GM18502 (cell line): ENCODE results near the gene CCDC87.
"Not testable (repeated sequence)": the region's sequence is repeated elsewhere in the genome, so short reads cannot be mapped to it uniquely, and the experiment has no call there.

Experiments used
- ATAC-seq: cut with Tn5 transposase; IDR thresholded peaks from one replicate; pipeline ENCODE4 v1.9.1; 2021; ENCODE audit warnings: mild to moderate bottlenecking; ENCODE audit not compliant: unreplicated experiment, poor library complexity

Gene CCDC87

DNA sequence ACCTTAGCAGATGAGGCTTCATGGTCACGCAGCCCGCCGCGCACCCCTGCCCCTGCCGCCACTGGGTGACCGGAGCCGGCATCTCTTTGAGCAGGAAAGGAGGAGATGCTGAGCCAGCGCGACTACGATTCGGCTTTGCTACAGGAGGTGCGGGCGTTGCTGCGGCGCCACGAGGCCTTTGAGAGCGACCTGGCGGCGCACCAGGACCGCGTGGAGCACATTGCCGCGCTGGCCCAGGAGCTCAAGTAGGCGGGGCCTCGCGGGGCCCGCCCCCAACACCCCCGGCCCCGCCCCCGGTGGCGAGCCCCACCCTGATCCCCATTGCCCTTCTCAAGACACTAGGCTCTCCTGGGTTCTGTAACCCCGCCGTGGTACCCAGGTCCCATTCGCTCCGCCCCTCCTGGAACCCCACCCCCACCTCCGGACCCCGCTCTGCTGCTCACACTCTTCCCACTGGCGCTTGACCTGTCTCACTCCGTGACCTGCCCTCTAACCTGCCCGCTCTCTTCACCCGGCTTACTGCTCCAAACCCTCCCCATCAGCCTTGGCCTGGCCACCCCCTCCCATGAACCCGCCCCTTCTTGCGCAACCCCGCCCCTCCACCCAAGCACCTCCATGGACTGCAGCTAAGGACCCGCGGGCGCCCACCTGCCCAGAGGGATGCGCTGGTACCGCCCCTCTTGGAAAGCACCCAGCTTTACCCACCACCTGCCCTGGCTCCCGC lies 33.6 kb downstream of the CCDC87 start:
- no peak for ATAC-seq

DNA sequence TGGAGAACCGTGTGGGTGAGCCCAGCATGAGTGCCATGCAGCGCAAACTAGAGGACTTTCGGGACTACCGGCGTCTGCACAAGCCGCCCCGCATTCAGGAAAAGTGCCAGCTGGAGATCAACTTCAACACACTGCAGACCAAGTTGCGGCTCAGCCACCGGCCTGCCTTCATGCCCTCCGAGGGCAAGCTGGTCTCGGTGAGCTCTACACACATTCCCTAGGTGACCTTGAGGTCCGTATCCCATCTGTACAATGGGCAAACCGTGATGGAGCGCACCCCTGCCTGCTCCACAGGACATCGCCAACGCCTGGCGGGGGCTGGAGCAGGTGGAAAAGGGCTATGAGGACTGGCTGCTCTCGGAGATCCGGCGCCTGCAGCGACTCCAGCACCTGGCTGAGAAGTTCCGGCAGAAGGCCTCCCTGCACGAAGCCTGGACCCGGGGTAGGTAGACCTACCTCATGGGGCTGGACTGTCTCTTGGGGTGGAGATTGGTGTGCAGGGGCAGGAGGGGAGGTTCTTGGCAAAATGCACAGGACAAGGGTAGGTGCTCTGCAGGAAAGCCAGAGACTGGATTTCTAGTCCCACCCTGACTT lies 35.0 kb downstream of the CCDC87 start:
- ATAC-seq: no peak

DNA sequence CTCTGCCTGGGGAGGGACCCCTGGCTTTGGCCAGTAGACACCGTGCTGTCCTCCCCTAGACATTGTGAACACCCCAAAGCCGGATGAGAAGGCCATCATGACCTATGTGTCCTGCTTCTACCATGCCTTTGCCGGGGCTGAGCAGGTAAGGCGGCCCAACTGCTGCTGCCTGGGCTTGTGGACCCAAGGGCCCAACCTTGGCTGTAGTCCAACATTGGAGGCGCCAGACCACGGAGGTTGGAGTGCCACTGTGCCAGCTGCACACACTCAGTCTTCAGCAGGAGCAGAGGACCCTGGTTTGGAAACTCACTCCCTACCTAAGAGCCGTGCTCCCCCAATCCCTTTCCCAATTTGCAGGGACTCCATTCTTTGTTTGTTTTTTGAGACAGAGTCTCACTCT lies 36.8 kb downstream of the CCDC87 start:
- ATAC-seq: no peak

DNA sequence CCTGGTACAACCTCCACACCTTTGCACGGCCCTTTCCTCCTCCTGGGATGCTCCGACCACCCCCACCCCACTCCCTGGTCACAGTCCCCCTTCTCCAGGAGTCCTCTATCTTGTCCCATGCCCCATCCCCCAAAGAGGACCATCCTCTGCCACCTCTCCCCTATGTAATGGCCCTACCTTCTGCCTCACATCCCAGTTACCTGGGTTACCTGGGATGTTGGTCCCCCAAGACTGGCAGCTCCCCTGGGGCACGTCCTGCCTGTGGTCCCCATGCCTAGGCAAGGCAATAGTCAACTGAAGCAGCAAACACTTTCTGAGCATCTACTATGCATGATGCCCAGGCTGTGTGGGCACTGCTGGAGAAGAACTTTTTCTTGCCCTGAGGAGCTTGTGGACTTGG lies 37.4 kb downstream of the CCDC87 start:
- no peak for ATAC-seq

DNA sequence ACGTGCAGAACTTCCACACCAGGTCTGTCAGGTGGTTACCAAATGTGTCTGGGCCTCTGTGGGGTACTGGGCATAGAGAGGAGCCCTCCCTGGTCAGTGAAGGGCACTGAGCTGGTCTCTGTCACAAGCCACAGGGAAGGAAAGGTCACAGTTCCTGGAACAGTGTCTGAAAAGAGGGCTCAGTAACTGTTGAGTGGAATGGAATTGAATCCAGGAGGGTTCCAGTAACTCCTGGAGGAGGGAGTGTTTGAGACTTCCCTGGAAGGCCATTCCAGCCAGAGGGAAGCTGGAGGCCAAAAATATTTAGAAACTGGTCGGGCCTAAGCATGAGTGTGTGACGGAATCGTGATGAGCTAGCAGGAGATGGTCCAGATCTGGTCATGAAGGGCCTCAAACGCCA lies 38.3 kb downstream of the CCDC87 start:
- ATAC-seq: no peak

DNA sequence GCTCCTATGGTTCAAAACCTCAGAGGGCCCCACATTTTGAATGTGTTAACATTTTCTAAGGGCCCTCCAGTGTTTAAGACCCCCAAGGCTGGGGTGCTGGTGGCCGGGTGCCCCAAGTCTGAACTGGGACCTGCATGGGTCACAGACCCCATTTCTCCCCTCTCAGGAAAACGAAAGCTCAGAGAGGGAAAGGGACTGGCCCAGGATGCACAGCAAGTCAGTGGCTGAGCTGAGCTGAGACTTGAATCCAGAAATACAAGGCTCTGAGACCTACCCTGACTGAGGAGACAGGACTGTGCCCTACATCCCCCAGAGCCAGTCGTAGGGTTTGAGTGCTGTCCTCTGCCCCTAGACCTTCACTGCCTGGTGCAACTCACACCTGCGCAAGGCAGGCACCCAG lies 42.0 kb downstream of the CCDC87 start:
- no peak for ATAC-seq

DNA sequence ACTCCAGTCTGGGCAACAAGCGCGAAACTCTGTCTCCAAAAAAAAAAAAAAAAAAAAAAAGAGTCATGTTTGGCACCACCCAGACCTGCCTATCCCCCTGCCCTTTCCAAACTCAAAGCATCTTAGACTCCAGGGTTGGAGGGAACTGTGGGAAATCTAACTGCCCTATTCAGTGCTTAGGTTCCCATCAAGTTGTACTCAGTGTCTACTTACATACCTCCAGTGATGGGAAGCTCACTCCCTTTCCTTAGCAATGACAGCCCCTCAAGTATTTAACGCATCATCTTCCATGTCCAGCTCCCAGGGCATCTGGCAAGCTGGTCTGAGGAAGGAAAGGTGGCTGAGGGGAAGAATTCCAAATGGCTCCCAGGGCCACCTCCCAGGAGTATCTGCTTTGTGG lies 43.2 kb downstream of the CCDC87 start:
- ATAC-seq: no peak

DNA sequence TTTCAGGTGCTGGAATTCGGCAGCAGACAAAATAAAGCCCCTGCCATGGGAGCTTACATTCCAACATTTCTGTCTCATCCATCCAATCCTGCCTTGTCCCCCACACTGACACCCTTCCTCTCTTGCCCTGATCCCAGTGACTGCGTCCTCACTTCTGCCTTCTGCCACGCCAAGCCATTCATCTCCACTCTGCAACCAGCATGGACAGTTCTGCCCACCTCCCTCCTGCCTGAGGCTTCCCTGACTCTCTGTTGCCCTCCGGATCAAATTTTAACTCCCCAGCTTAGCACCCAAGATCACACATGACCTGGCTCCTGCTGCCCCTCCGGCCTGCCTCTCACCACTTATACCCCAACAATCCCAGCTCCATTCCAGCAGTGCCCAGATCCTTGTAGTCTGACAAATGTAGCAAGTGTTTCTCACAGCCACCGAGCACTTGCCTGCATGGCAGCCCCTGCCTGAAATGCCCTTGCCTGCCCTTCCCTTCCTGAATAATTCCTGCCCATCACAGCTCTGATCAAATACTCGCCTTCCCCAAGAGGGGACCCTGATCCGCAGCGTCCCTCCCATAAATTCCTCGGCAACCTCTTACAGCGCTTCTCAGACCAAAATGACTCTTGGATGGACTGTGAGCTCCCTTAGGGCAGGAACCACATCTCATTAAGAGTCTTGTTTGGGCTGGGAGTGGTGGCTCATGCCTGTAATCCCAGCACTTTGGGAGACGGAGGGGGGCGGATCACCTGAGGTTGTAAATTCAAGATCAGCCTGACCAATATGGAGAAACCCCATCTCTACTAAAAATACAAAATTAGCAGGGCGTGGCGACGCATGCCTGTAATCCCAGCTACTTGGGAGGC lies 43.9 kb downstream of the CCDC87 start:
- no peak for ATAC-seq

DNA sequence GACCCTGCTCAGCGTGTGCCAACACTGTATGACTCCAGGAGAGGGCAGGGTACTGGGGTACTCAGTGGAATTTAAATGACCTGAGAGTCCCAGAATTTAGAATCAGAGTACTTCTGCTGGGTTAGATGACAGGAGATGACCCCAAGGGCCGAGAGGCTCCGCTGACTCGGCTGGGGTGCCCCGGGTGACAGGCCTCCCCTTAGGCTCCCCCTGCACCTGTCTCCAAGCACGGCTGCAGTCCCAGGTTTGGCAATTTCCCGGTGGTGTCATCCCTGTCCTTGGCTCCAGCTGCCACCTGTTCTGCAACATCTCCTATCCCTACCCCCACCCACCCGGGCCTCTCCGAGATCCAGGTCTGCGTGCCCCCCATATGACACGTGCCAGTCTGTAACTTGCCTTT lies 44.8 kb downstream of the CCDC87 start:
- no peak for ATAC-seq

DNA sequence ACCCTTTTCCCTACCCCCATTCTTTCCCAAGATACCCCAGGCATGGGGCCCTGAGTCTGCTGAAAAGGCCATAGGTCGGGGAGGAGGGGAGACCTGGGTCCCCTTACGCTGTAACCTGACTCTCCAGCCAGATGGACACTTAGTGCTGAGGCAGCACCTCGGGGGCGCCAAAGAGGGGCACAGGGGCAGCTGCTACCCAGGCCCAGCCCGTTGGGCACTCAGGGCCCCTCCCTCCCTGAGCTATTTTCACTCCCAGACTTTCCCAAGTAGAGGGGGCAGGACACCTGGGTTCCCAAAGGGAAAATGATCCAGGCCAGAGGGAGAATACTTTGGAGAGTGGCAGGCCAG lies 45.2 kb downstream of the CCDC87 start:
- ATAC-seq: no peak

DNA sequence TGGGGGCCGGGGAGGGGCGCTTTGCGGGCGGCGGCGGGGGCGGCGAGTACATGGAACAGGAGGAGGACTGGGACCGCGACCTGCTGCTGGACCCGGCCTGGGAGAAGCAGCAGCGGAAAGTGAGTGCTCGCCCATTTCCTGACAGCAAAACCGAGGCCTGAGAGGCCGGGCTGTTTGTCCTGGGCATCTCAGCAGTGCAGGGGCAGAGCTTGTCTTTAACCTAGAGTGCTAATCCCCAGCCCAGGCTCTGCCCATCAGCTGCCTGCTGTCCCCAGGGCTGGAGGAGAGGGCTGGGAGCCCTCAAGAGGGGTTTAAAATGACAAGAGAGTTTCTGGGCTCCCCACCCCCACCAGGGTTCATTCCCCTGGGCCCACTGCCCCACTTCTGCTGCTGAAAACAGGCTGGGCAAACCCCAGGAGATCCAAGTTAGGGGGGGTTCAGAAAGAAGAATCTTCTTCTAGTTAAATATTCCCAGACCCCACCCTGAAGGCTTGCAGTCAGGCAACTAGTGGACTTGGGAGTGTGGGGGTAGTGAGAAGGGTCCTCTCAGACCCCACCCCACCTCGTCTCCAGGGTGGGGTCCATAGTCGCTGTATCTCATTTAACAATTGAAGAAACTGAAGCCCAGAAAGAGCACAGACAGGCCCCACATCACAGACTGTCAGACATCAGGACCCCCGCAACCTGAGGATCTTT lies 45.7 kb downstream of the CCDC87 start:
- no peak for ATAC-seq

DNA sequence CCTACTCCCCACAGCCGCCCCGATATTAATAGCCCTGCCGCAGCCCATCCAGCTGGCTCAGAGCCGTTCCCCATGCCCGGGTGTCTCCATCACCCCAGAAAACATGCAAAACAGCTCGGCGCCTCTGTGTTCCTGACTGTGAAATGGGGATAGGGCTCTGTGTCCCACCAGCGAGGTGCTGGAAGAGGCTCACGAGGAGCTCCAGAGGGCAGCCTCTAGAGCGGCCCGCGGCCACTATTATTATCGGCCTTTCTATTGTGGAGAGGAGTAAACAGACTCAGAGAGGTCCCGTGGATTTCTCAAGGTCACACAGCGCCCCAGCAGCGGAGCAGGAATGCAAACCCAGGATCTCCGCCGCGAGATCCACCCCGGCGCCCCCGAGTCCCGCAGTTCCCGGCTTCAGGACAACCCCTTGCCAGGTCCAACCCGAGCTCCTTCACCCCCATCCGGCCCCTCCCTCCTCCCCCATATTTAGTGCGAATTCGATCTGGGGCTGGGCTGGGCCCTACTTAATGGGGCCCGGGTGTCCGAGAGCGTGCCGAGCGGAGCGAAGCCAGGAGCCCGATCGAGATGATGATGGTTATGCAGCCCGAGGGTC lies 46.4 kb downstream of the CCDC87 start, which contains the start of gene ACTN3:
TSS of gene ACTN3 (plus strand) at position 536 of the 598 bp plus-strand sequence. CDS start at position 571, 35 bp downstream.
- ATAC-seq: no peak

DNA sequence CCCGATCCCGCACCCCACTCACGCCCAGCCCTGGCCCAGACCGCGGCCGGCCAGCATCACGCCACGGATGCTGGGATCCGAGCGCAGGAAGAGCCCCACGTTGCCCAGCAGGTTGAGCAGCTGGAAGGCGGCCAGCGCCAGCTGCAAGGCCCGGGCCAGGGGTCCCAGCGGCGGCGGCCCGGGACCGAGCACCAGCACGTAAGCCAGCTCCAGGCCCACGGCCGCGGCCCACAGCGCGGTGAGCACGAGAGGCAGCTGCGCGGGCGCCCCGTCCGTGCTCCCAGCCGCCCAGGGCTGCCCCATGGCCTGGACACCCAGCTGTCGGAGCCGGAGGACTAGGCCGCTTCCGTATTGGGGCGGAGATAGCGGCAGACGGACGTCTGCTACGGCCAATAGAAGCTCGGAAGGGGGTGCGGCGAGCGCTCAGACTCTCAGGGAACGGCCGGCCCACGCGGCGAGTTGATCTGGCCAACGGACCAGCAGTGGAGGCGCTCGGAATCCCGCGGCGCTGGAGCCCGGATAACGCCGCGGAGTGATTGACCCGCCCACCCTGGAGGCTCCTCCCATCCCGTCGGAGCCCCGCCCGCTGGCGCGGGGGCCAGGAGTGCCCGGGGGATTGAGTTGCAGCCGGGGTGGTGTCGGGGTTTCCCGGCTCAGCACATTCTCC lies 47.0 kb downstream of the CCDC87 start, which contains the start of gene ZDHHC24:
TSS of gene ZDHHC24 (minus strand) at position 348 of the 667 bp plus-strand sequence. CDS start at position 303, 45 bp downstream.
- peak; percentile 83 for ATAC-seq

DNA sequence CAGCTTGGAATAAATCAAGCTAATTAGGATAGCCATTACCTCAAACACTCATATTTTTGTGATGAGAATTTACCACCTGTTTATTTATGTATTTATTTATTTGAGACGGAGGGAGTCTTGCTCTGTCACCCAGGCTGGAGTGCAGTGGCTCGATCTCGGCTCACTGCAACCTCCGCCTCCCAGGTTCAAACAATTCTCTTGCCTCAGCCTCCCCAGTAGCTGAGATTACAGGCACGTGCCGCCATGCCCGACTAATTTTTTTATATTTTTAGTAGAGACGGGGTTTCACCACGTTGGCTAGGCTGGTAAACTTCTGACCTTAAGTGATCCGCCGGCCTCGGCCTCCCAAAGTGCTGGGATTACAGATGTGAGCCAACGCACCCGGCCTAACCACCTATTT lies 47.9 kb downstream of the CCDC87 start:
- not testable (repeated sequence) for ATAC-seq

DNA sequence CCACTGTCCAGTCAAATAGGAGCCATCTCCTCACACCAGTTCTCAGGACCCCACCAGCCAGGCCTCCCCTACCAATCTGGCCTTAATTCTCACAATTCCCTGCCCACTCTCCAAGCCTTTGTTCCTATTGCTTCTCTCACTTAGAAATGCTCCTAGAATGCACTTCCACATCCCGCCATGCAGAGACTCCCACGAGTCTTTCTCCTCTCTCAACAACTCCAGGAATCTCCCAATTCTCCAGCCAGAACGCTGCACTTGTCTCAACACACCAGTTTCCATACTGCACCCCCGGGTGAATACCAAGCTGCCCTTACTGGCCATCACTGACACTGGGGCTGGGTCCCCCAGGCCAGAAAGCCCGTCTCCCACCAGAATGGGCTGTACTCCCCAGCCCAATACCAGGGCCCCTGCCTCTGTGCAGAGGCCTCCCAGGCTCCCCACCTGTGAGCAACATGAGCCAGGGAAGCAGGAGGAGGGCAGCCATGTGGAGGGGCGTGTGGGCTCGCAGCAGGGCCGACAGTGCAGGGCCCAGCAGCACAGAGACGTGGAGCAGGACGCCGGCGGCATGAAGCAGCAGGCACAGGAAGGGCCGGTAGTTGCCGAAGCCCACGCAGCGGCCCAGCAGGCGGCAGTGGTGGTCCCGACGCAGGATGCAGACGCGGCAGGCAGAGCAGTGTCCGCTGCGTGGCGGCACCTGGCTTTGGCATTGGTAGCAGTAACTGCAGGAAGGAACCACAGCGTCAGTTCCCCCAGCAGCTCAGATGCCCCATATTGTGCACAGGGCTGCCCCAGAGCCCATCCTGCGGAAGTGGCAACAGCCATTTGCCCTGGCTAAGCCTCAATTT lies 49.4 kb downstream of the CCDC87 start:
- peak; percentile 30 for ATAC-seq

DNA sequence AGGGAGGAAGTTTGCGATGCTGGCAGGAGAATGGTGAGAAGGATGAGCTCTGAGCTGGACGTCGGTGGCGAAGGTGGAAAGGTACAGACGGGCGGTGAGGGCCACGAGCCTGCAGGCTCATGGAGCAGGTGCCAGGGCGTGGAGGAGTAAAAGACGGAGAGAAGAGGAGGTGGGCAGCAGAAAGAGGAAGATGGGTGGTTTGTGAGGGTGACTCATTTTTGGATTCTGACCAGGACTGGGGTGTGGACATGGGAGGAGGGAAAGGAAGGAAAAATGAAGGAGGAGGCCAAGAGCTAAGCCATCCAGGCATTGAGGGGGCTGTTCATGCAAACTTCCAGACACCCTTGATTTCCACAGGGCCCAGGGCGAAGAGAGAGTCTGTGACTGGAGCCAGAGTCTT lies 50.5 kb downstream of the CCDC87 start:
- no peak for ATAC-seq

DNA sequence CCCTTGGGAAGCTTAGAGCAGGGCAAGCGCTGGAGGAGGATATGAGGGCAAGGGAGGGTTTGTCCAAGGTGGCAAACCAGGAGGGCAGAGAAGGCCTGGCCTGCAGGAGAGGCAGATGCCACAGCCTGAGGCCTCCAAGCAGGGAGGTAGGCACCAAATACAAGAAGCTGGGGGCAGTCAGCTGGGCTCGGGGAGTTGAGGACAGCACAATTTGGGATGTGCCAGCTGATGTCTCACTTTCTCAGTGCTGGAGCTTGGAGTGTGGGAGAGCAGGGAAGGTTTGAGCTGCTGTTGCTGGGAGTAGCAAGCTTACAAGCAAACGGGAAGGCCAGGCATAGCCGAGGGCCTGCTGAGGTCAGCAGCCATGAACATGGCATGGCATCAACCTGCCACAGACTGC lies 51.0 kb downstream of the CCDC87 start:
- no peak for ATAC-seq

DNA sequence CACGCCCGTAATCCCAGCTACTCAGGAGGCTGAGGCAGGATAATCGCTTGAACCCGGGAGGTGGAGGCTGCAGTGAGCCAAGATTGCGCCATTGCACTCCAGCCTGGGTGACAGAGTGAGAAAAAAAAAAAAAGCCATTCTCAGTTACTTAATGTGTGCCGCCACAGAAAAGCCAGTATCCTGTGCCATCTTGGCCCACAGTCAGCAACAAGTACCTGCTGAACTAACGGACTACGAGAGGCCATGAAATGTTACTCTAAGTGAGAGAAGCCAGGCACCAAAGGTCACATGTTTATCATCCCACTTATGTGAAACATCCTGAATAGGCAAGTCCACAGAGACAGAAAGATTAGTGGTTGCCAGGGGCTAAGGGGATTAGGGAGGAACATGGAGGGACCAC lies 52.3 kb downstream of the CCDC87 start:
- ATAC-seq: not testable (repeated sequence)
